Lung (tissue), 12 donors: ENCODE measurements around the gene LDLRAD4. TPM values are rescaled to one million over a fixed set of nuclear protein-coding genes. Genes with fewer than 3 reads are reported as not detected.

Source experiments
- ATAC-seq: fragments of 200-7000 bp; cut with Tn5 transposase; one replicate; pipeline ENCODE4 v1.9.1; 2020; ENCODE audit warnings: moderate number of reproducible peaks; ENCODE audit not compliant: insufficient read depth, low FRiP score
- DNase-seq, 3 donors: peaks; one replicate each; pipeline ENCODE4 v3.0.0-alpha.2; 2013 to 2017
- H3K27ac ChIP-seq, 2 donors: one replicate each; pipeline ENCODE4 v1.5.1; 2013; ENCODE audit warnings: mild to moderate bottlenecking in 2 of 2, moderate library complexity in 2 of 2, control low read depth in 1 of 2, inconsistent platforms in 1 of 2, low read depth in 1 of 2, low read length in 1 of 2
- H3K27me3 ChIP-seq, 3 donors: one replicate each; pipeline ENCODE4 v1.5.1; 2013; ENCODE audit warnings: low read length in 2 of 3; ENCODE audit not compliant: control insufficient read depth in 3 of 3, insufficient read depth in 3 of 3
- H3K36me3 ChIP-seq, 4 donors: one replicate each; pipeline ENCODE4 v1.5.1; 2013; ENCODE audit warnings: low read length in 4 of 4, mild to moderate bottlenecking in 1 of 4, moderate library complexity in 1 of 4; ENCODE audit not compliant: control insufficient read depth in 4 of 4, insufficient read depth in 4 of 4
- H3K4me1 ChIP-seq, 5 donors: one replicate each; pipeline ENCODE4 v1.5.1; 2013; ENCODE audit warnings: low read length in 5 of 5, mild to moderate bottlenecking in 2 of 5, moderate library complexity in 1 of 5; ENCODE audit not compliant: control insufficient read depth in 5 of 5, insufficient read depth in 5 of 5
- H3K4me3 ChIP-seq: one replicate; pipeline ENCODE4 v1.5.1; 2013; ENCODE audit warnings: mild to moderate bottlenecking, control low read depth, moderate library complexity
- H3K9ac ChIP-seq, 2 donors: one replicate each; pipeline ENCODE4 v1.5.1; 2013; ENCODE audit warnings: low read length in 2 of 2, control low read depth in 1 of 2; ENCODE audit not compliant: insufficient read depth in 1 of 2
- H3K9me3 ChIP-seq, 4 donors: one replicate each; pipeline ENCODE4 v1.5.1; 2013; ENCODE audit warnings: low read length in 3 of 4, mild to moderate bottlenecking in 1 of 4, moderate library complexity in 1 of 4; ENCODE audit not compliant: control insufficient read depth in 4 of 4, insufficient read depth in 3 of 4
- WGBS, 2 donors: extraction: QIAGEN DNeasy Blood & Tissue Kit; methylation state at CpG; one replicate each; pipeline ENCODE4 v1.1.7; 2013; 5-methylcytosine and 5-hydroxymethylcytosine counted together
- polyA plus RNA-seq, 2 donors: library from polyadenylated mRNA; stranded (reverse); fragments of 200-250 nt; gene quantifications; one replicate each; pipeline ENCODE4 v1.2.1, GENCODE V29; 2013
- total RNA-seq, 2 donors: library from RNA; depleted of rRNA in 1 of 2; stranded (reverse); fragments of >200 nt in 1 of 2; gene quantifications; one replicate each; pipeline ENCODE4 v1.2.1, GENCODE V29; 2014 to 2021
- TF ChIP-seq, protein P1 (sequence below): IDR thresholded peaks from 2 replicates; pipeline ENCODE4 v1.5.1; 2012; ENCODE audit warnings: mild to moderate bottlenecking; ENCODE audit errors: control extremely low read depth, extremely low read depth
- donor health status: control.
- donor health status: control.
- donor health status: Bipolar disorder and iron deficiency.
- donor health status: healthy.
- donor health status: DM: yes; HTN: yes; CAD: no.

The LDLRAD4 gene
- total and polyA plus RNA-seq, 4 donors, result 3.2 to 62.4 (median 19.9) TPM

- Histone ChIP-seq H3K36me3 (peaks cover 0 to 2% (median 0%) of the 10 kb centered on the region in 4 donors), H3K27ac (no peak overlapping the region), H3K9ac (no peak overlapping the region), H3K9me3 (no peaks in the 10 kb centered on the region), H3K4me1 (peaks cover 0 to 23% (median 4%) of the 10 kb centered on the region in 5 donors), H3K27me3 (no peaks in the 10 kb centered on the region), H3K4me3 (no peak overlapping the region)
- ATAC-seq (no peak), DNase-seq (peak in 2 of 3 donors; percentile 39 to 41)
- TF ChIP-seq, protein P1, sequence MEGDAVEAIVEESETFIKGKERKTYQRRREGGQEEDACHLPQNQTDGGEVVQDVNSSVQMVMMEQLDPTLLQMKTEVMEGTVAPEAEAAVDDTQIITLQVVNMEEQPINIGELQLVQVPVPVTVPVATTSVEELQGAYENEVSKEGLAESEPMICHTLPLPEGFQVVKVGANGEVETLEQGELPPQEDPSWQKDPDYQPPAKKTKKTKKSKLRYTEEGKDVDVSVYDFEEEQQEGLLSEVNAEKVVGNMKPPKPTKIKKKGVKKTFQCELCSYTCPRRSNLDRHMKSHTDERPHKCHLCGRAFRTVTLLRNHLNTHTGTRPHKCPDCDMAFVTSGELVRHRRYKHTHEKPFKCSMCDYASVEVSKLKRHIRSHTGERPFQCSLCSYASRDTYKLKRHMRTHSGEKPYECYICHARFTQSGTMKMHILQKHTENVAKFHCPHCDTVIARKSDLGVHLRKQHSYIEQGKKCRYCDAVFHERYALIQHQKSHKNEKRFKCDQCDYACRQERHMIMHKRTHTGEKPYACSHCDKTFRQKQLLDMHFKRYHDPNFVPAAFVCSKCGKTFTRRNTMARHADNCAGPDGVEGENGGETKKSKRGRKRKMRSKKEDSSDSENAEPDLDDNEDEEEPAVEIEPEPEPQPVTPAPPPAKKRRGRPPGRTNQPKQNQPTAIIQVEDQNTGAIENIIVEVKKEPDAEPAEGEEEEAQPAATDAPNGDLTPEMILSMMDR, result no peak
- 73 to 91% methylated on average over 5 of the region's 5 CpGs for WGBS, 2 donors
Measured at GRCh38 chr18:13486284-13486683, 267.7 kb downstream of the LDLRAD4 start.

DNA sequence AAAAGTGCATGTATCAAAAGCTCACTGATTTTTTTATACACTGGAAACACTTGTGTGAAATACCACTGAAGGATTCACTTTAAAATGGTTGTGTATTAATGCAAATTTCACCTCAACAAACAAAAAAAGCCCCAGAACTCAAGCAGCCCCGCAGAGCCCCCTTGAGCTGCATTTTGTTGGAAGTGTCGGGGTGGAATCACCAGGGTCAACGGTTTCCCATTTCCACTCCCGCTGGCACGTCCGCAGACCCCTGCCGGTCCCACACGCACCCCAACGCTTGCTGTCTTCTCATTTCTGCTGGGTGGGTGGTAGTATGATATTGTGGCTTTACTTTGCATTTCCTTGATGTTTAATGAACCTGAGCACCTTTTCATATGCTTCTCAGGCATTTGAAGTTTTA is 268.1 kb downstream of the LDLRAD4 start:
- Histone ChIP-seq H3K9ac (no peak overlapping the region), H3K4me3 (no peak overlapping the region), H3K4me1 (peaks cover 0 to 23% (median 4%) of the 10 kb centered on the region in 5 donors), H3K27ac (no peak overlapping the region), H3K36me3 (peaks cover 0 to 2% (median 0%) of the 10 kb centered on the region in 4 donors), H3K9me3 (no peaks in the 10 kb centered on the region), H3K27me3 (no peaks in the 10 kb centered on the region)
- WGBS, 2 donors, result 83 to 84% methylated on average over 9 of the region's 9 CpGs
- DNase-seq, result no peak
- no peak for ATAC-seq
- TF ChIP-seq, protein P1, result no peak

DNA sequence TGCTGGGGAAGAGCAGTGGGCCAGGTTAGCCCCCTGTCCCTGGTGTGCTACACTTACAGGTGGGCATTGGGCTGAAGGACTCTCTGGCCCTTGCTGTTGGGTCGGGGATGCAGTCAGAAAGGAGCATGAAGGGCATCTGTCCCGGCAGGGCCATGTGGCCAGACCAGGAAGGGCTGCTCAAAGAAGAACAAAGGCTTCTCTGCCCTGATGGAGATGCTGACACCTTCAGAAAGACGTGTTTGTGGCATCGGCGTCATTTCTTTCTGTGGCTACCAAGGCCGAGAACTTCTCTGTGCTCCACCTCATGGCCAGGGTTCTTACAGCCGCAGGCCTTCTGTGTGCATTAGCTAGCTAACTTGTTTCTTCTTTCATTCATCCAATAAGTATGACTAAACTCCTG is 268.7 kb downstream of the LDLRAD4 start:
- no peak overlapping the region for H3K9ac ChIP-seq
- no peaks in the 10 kb centered on the region for H3K27me3 ChIP-seq
- ATAC-seq (no peak), DNase-seq (no peak)
- H3K9me3 ChIP-seq, result no peaks in the 10 kb centered on the region
- 87 to 89% methylated on average over 7 of the region's 7 CpGs for WGBS, 2 donors
- H3K36me3 ChIP-seq, result peaks cover 0 to 4% (median 0%) of the 10 kb centered on the region in 4 donors
- TF ChIP-seq, protein P1, result no peak
- no peak overlapping the region for H3K4me3 ChIP-seq
- H3K4me1 ChIP-seq, result peaks cover 0 to 23% (median 2%) of the 10 kb centered on the region in 5 donors
- no peak overlapping the region for H3K27ac ChIP-seq
